Amniotic epithelial cell (primary cell): ENCODE measurements around the gene CDH23.

ENCODE experiments used
- DNase-seq: peaks from one replicate; pipeline ENCODE4 v3.0.0-alpha.2; 2010; ENCODE audit warnings: low read depth

The CDH23 gene

GRCh38 chr10:71440506-71441035 is 43.9 kb downstream of the CDH23 start:
- DNase-seq = no peak

- no peak for DNase-seq
Measured at GRCh38 chr10:71442000-71442399, 45.3 kb downstream of the CDH23 start.

- no peak for DNase-seq
Measured at GRCh38 chr10:71442859-71443570, 46.3 kb downstream of the CDH23 start.

- no peak for DNase-seq
Measured at GRCh38 chr10:71443676-71444075, 47.0 kb downstream of the CDH23 start.

GRCh38 chr10:71444284-71445054 is 47.7 kb downstream of the CDH23 start:
- no peak for DNase-seq

- no peak for DNase-seq
Measured at GRCh38 chr10:71447676-71448075, 51.0 kb downstream of the CDH23 start.

GRCh38 chr10:71448146-71448545 is 51.4 kb downstream of the CDH23 start:
- no peak for DNase-seq

- no peak for DNase-seq
Measured at GRCh38 chr10:71449026-71449425, 52.3 kb downstream of the CDH23 start.

- no peak for DNase-seq
Measured at GRCh38 chr10:71451754-71452153, 55.0 kb downstream of the CDH23 start.

- DNase-seq = no peak
Measured at GRCh38 chr10:71453186-71453585, 56.5 kb downstream of the CDH23 start.

- no peak for DNase-seq
Measured at GRCh38 chr10:71454347-71454746, 57.6 kb downstream of the CDH23 start.

- DNase-seq = no peak
Measured at GRCh38 chr10:71455035-71455434, 58.3 kb downstream of the CDH23 start.

- no peak for DNase-seq
Measured at GRCh38 chr10:71456631-71457030, 59.9 kb downstream of the CDH23 start.

- DNase-seq = no peak
Measured at GRCh38 chr10:71457908-71458307, 61.2 kb downstream of the CDH23 start.

- DNase-seq = no peak
Measured at GRCh38 chr10:71458387-71458786, 61.7 kb downstream of the CDH23 start.

- DNase-seq = no peak
Measured at GRCh38 chr10:71459513-71459912, 62.8 kb downstream of the CDH23 start.

- DNase-seq = no peak
Measured at GRCh38 chr10:71460615-71461014, 63.9 kb downstream of the CDH23 start.

- DNase-seq = no peak
Measured at GRCh38 chr10:71461457-71461856, 64.7 kb downstream of the CDH23 start.

- no peak for DNase-seq
Measured at GRCh38 chr10:71462062-71462935, 65.6 kb downstream of the CDH23 start.

- no peak for DNase-seq
Measured at GRCh38 chr10:71463111-71463510, 66.4 kb downstream of the CDH23 start.

GRCh38 chr10:71465551-71466252 is 69.0 kb downstream of the CDH23 start:
- DNase-seq = no peak

- DNase-seq = no peak
Measured at GRCh38 chr10:71466330-71466729, 69.6 kb downstream of the CDH23 start.
